SKM-1 (cell line): Measurements from ENCODE around the gene SLC30A10.
A peak's percentile ranks its signal among the peaks of the same experiment; 100 is the strongest.
"Not testable (repeated sequence)": the region's sequence is repeated elsewhere in the genome, so short reads cannot be mapped to it uniquely, and the experiment has no call there.

ENCODE experiments used
- DNase-seq: peaks from one replicate; lab custom pipeline; 2025; ENCODE audit not compliant: unreplicated experiment; lab: John Stamatoyannopoulos, UW

Gene SLC30A10

DNA sequence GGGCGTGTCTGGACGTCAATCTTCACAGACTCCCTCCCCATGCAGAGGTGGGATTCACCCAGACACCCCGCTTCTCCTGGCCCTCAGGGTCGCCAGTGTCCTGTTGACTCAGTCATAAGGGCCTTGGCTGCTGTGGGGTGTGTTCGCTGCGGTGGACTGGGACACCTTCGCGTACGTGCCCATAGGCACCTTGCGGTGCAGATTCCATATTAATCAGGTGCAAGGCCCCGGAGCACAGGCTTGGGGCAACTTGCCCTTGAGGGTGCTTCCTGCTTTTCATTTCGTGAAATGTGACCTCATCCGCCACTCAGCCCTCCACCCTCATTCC lies 398 bp upstream of the SLC30A10 start:
- no peak for DNase-seq

DNA sequence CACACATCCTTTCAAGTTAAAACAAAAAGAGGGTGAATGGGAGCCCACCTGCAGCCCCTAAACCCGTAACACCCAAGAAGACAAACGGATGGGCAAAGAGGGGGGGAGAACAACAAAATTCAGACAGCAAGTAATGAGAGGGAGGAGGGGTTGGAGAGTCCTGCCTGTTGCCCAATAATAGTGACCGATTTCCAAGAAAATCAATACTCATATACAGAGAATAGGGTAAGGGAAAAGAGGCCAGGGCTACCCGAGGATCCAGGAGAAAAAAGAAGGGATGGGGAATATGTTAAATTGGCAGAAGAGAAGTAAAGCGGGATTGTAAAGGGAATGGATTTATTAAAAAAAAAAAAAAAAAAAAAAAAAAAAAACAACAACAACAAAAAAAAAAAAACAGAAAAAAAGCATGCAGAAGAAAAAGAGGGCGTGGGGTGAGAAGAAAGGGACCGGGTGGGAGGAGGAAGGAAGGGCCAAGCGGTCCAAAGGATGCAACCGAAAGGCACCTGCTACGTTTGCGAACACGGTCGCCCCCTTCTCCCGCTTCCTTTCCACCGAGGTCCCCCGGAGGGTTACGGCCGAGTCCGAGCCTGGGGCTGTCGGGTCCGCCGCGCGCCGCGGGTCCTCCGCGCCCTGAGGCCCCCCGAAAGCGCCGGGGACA lies 930 bp downstream of the SLC30A10 start:
- no peak for DNase-seq

DNA sequence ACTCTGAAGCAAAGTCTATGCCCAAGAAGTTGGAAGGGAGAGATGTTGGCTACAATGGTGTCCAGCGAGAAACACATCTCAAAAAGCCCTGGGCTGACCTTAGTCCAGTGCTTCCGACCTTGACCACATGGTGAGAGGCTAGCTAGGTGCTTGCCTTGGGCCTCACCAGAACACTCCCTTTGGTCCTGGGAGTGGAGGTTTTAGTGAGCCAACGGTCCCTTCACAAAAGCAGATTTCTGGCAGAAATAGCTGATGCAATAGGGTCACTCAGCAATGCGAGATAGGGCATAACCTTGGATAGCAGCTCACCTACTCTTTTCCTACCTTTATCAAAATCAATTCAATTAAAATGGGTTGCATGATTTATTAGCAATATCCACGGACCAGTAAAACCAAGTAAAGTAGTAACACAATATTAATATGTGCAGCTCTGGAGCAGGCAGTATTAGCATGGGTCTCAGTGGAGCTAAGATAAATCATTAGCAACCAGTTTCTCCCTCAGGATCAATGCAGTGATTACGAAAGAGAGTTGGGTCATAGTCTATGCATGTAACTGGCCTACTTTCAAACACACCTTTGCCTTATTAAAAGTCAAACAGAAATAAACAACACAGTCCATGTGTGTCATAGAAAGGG lies 1.9 kb downstream of the SLC30A10 start:
- DNase-seq, result no peak

DNA sequence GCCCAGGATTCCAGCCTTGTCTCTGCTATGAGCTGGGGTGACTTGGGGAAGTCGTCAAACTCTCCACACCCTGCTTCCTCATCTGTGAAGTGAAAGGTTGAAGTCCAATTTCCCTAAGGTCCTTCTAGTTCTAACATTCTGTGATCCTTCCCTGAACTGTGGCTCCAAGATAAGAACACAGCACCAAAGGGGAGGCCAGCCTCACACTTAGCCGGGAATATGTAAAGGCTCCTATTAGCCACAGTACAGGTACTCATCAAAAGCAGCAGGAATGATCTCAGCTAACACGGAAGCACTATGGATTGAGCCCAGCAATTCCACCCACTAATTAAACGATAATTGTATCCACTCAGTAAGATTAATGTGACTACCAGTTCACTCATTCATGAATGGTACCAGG lies 4.0 kb downstream of the SLC30A10 start:
- DNase-seq, result no peak

DNA sequence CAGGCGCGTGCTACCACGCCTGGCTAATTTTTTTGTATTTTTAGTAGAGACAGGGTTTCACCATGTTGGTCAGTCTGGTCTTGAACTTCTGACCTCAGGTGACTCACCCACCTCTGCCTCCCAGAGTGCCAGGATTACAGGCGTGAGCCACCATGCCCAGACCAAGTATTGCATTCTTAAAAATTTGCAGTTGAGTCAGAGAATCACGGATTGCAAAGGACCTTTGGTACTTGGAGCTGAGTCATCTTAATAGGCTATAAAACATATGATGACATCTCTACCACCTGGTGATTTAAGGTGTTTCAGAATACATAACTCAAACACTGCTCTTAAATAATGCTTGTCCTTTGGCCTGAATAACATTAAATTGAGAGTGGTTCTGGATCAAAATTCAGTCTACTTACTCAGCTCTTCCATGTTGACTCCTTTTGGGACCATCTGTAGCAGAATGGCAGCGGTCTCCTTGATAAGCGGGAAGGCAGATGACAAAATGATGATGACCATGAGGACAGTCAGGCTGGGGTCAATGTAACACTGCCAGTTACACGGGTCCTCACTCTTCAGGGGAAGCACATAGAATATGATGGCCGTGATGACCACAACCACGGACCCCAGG lies 10.4 kb downstream of the SLC30A10 start:
- no peak for DNase-seq

DNA sequence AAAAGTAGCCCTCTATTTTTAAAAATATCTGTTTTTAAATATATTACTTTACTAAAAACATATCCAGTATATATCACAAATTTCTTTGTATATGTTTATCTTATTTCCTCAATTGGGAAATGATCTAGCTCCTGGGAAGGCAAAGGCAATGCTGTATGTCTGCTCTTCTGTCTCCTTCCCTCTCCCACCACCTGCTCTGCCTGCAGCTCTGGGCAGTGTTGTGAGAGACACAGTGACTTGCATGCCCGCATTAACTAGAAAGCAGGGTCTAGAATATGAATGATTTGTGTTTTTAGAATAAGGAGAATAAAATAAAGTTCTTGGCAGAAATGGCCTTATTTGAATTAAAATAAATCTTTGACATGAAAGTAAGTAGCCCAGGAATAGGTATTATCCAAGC lies 11.1 kb downstream of the SLC30A10 start:
- DNase-seq, result no peak

DNA sequence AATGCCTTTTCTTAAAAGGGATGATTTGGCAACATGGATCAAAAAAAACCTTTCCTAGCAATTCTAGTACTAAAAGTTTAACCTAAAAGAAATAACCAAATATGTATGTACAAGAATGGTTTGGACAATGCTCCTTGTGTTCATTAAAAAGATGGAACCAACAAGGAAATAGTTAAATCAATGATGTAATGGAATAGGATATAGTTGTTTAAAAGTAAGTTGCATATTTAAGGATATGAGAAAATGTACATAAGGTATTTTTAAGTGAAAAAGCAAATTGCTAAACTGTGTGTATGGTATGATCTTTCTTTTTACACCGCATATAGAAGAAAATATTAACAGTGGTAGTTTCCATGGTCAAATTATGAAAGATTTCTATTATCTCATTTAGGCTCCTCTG lies 12.1 kb downstream of the SLC30A10 start:
- DNase-seq, result no peak

DNA sequence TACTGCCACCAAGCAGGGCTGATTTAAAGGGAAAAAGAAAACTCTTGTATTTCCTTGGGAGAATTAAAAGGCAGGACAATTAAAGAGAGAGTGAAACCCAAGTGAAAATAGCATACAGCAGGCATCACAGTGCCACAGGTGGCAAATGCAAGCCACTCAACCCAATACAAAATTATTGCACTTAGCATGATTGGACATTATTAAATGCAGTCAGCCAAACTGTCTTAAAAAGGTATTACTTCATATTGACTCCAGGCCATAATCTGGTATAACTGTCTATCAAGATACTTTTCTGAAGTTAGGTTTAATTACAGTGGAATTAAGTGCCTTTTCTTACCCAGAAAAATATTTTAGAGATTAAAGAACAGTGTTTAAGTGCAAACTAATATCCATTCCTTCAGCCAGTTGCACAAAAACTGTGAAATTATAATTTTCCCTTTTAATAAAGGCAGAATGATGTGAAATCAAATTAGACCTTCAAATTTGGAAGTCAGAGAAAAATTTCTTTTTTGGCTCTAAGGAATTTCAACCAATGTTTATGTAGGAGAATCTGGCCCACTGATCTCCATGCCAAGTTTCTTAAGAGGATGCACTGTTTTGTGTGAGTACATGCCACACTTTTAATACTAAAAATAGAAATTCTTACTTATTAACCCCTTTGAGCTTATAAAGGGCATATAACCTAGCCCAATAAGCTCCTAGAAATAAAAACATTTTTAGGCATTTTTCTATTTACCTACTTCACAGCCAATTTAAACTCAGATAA lies 15.2 kb downstream of the SLC30A10 start:
- no peak for DNase-seq

DNA sequence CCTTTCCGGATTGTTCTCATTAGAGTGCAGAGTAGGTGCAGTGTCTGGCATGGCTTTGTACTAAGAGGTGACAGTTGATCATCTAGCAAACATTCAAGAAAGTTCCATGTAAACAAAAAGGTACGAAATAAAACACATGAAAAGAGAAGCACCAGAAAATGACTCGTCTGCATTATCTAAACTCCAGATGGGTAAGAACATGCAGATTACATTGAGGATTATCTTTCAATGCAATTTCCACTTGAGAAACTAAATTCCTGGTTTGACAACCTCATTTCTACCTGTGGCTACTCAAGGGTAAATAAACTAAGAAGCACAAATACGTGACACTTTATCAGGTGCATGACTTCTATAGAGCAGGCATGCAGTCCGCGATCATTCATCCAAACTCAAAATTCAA lies 17.6 kb downstream of the SLC30A10 start:
- DNase-seq, result no peak

DNA sequence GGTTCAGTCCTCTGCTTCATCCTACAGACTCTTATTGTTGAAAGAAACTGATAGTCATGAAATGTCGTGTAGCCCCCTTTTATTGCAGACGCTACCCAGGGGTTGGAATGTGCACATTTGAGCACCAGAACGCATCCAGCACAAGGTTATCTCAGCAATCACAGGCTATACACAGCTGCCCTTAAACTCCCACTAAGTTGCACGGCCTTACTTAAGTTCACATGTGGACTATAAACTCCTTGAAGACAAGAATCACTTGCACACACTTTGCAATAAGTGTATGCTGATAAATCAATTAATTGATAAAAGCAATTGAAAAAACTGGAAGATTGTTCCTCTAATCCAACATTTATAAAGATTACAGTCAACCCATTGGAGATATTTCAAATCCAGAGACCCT lies 18.9 kb downstream of the SLC30A10 start:
- DNase-seq, result no peak

DNA sequence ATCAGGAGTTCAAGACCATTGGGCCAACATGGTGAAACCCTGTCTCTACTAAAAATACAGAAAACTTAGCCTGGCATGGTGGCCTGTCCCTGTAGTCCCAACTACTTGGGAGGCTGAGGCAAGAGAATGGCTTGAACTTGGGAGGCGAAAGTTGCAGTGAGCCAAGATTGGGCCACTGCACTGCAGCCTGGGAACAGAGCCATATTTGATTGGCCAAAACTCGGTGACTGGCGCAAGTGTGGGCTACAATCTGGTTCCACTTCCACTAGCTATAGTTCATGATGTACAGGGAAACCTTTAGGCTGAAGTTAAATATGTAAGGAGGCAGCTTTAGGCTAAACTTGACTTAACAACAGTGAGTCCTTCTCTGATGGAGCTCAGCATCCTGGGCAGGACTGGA lies 20.2 kb downstream of the SLC30A10 start:
- DNase-seq, result no peak

DNA sequence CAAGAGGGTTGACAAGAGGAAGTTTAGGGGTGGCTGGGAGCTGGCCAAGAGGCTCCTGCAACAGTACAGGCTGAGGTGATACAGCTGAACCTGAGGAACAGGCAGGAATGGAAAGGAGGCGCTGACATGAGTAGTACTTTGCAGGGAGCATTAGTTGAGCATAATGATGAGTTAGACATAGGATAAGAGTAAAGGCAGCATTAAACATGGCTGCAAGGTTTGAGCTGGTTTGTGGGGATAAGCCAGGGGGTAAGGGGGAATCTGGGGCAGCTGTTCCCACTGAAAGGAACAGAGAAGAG lies 20.6 kb downstream of the SLC30A10 start:
- no peak for DNase-seq

DNA sequence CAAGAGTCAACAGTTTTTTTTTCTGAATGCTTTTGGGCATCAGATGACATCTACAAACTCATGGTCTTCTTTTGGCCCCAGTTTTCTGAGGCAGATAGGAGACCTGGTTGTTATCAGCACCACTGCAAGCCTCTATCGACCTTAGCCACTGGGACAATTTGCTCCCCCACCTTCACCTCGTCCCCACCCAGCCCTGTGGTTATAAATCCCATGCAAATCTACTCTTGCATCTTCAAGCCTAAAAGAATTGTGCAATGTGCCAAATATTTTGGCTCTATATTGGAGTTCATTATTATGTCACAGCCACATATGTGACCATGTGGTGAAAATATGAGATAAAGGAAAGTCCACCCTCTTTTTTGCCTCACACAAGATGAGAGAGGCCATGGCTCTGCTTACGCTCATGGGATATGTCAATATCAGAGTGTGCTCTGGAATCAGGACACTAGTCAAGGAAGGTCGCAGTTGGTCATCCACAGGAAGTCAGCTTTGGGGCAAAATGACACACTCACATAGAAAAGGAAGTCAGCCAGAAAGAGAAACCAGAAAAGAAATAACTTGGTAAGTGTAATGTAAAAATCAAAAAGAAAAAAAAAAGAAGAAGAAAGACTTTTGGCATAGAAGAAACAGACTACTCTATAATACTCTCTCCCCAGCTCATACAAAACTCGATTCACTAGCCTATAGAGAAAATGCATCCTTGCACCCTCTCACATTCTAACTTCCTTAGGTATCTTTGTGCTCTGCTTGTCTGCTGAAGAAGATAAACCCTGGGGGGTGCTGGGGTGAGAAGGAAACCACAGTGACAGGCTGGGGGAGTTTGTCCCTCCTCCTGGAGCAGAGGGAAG lies 21.2 kb downstream of the SLC30A10 start:
- peak; percentile 87 for DNase-seq

DNA sequence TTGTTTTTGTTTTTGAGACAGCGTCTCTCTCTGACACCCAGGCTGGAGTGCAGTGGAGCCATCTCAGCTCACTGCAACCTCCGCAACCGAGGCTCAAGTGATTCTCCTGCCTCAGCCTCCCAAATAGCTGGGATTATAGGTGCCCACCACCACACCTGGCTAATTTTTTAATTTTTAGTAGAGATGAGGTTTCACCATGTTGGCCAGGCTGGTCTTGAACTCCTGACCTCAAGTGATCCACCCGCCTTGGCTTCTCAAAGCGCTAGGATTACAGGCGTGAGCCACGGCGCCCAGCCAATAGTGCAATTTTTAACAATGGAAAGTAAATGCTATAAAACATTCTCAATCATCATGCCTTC lies 21.8 kb downstream of the SLC30A10 start:
- DNase-seq, result not testable (repeated sequence)

DNA sequence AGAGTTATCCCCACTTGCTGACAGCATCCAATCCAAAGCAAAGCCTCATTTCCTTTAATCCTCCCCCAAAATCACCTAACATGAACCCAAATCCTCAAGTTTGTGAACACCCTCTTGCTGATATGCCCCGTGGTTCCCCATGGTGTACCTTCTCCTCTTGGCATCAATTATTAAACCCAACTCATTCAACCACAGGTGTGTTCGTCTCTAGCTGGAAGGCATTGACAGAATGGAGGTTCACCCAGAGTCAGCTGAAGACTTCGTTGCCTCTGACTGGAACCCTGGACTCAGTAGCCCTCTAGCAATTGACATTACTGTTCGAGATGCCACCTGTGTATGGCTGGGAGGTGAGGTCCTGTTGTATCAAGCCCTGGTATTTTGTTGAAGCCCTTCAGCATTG lies 22.8 kb downstream of the SLC30A10 start:
- no peak for DNase-seq

DNA sequence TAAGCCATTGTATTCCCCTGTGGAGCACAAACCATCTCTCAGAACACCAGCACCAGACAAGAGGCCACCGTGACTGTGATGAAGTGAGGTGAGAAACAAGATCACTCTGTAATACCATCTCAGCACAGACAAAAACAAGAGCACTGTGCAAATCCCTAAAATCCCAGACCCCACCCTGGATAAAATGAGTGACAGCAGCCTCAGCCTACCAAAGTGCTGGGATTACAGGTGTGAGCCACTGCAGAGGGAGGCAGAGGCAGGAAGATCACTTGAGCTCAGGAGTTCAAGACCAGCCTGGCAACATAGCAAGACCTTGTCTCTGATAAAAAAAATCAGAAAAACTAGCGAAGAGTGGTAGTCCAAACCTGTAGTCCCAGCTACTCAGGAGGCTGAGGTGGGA lies 23.4 kb downstream of the SLC30A10 start:
- no peak for DNase-seq

DNA sequence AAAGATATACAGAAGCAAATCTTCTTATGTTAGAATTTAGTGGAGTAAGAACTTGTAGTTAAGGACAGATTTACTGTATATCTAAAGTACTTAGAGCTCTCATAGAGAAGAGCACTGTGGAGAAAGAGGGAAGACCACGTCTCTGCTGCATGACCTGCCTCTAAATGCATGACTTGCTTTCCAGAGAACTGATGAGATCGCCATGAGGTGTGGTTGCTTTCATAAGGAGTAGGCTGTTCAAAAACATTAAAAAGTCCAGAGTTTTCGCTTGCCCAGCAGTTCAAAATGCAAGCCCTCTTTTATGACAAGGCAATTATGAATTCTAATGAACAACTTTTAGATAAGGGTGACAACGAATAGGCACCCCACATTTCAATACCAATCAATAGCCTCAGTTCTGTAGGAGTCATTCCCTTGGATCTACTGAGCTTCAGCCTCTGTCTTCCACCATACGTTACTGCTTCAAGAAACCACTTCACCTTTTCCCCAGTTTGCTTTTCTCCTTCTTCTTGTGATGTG lies 24.9 kb downstream of the SLC30A10 start:
- no peak for DNase-seq

DNA sequence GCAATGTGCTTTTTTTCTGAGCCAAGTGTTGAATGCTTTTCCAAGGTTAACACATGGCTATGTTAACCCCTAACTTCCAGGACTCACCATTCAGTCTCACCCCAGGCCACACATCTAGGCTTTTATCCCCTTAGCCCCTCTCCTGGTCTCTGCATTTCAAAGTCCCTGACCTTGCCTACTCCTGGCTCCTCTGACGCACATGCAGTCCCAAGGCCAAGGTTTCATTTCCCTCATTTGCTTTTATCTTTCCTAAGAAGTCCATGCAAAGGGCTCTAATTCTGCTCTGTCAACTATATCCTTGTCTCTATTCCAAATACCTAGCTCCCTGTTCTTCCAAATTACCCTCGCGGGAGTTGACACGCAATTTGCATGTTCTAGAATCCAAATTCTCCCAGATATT lies 25.4 kb downstream of the SLC30A10 start:
- DNase-seq, result no peak

DNA sequence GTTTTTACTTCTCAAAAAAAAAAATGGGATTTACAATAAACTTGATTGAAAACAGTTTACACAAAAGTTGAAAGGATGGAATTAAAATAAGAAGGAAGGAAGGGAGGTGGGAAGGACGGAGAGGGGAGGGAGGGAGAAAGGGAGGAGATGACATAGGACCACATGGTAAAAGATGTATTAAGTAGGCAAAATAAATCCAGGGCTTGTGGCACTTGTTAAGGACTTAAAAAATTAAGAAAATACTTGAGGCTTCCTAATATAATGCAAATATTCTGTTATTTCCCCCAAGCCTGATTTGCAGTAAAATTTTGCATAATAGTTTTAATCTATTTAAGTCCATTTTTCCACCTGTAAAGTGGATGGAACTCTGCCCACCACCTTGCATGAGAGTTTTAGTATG lies 27.5 kb downstream of the SLC30A10 start:
- DNase-seq, result no peak

DNA sequence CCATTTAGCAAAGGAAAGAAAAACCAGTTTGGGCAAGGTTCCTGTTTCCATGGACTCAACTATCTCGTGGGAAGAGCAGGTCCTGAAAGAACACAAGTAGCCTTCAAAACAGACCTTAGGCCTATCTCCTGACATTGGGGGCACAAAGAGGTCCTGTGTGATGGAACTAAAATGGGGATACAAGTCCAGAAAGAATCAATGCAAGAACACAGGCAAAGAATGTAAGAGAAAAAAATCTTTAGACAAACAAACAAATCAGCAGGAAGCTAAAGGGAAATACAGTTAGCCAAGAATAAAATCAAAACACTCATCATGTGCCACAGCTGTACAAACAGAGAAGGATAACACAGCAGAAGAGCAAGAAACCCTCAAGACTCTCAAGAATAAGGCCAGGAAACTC lies 28.2 kb downstream of the SLC30A10 start:
- DNase-seq, result no peak

DNA sequence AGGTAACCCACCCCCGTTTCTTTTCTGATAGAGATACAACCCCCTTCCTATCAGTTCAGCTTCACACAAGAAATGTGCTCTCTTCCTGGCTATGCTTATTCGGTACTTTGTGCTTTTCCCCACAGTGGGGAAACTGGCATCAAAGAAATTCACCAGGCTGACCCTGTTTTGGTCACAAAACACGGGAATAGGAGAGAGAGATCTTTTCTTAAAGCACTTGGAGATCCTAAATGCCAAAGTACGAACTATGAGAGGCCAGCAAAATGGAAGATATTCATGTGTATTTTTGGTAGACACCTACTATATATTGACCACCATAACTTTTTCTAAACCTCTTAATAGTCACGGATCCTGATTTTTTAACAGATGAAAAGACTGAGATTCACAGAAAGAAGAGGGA lies 30.0 kb downstream of the SLC30A10 start:
- no peak for DNase-seq
